ENCODE measurements around the gene ESPN. TPM values are rescaled to one million over a fixed set of nuclear protein-coding genes. Genes with fewer than 3 reads are reported as not detected.

Gene ESPN
- total RNA-seq, 1 experiment from 2014 or later: 53.1 TPM

GRCh38 chr1:6448749-6449631 lies 24.4 kb downstream of the ESPN start:
- Mint-ChIP-seq H3K27me3 (ENCODE audit: low read depth) (peaks cover 2% of the 10 kb centered on the region), H3K4me3 (peak overlapping the region; percentile 55 to 74), H3K9me3 (no peaks in the 10 kb centered on the region), H3K4me1 (peaks cover 21 to 43% of the 10 kb centered on the region in 2 experiments), H3K36me3 (ENCODE audit: insufficient read depth in 1 of 3, low read depth in 3 of 3) (peaks cover 0 to 6% (median 0%) of the 10 kb centered on the region in 3 experiments; a peak in 4 of 7 replicates), H3K27ac (0 out of 7 replicates have a peak overlapping the region, but pooled peaks of 1 of the 3 experiments have one; percentile 8)
- WGBS (ENCODE audit: extremely low coverage, insufficient read length, low lambda C conversion rate): no CpG with 5 or more reads among the region's 66 CpGs
- Histone ChIP-seq H3K9ac (ENCODE audit: extremely low read depth, insufficient read length, low read length) (no peak overlapping the region), H2BK15ac (ENCODE audit: low read depth, low read length) (no peak overlapping the region), H2BK12ac (ENCODE audit: insufficient read length, low read depth, low read length) (no peak overlapping the region), H3K4ac (ENCODE audit: low read depth, low read length) (no peak overlapping the region), H2AK5ac (ENCODE audit: insufficient read length, low read length) (no peak overlapping the region), H4K5ac (ENCODE audit: insufficient read length, low read depth, low read length) (no peak overlapping the region), H3K4me2 (ENCODE audit: insufficient read depth, insufficient read length, low read length) (peak overlapping the region; percentile 27), H4K91ac (ENCODE audit: insufficient read length, low read depth, low read length) (no peak overlapping the region), H3K56ac (ENCODE audit: insufficient read length, low read depth, low read length) (no peak overlapping the region), H3T11ph (ENCODE audit: low read length) (no peak overlapping the region), H2BK120ac (ENCODE audit: low read depth, low read length, poor library complexity, severe bottlenecking) (no peak overlapping the region), H3K14ac (ENCODE audit: insufficient read depth, low read length) (no peak overlapping the region), H2AFZ (ENCODE audit: low read length) (no peak overlapping the region), H4K20me1 (ENCODE audit: control insufficient read depth, insufficient read depth, insufficient read length) (no peaks in the 10 kb centered on the region), H3K23me2 (ENCODE audit: insufficient read length, low read depth, low read length, poor library complexity, severe bottlenecking) (peaks cover 2% of the 10 kb centered on the region), H3K79me1 (ENCODE audit: insufficient read depth, low read depth, low read length, poor library complexity, severe bottlenecking) (no peaks in the 10 kb centered on the region), H3K23ac (ENCODE audit: insufficient read length, low read depth, low read length) (no peak overlapping the region), H2BK5ac (ENCODE audit: insufficient read length, low read length) (no peak overlapping the region), H3K27ac (ENCODE audit: insufficient read length, low read depth, low read length) (no peak overlapping the region), H3K4me1 (ENCODE audit: insufficient read depth, low read length) (no peaks in the 10 kb centered on the region; the same call in 1 of the 2 replicates), H3K79me2 (ENCODE audit: insufficient read depth, low read length) (no peaks in the 10 kb centered on the region), H3K27me3 (ENCODE audit: insufficient read depth, low read length) (no peaks in the 10 kb centered on the region), H4K8ac (replicated peaks; ENCODE audit: insufficient read length, low read depth, low read length) (no peak overlapping the region), H3K18ac (ENCODE audit: insufficient read length, low read depth, low read length) (no peak overlapping the region), H3K9me3 (ENCODE audit: control insufficient read depth, low read depth, low read length) (no peaks in the 10 kb centered on the region), H2BK20ac (ENCODE audit: low read depth, low read length, poor library complexity, severe bottlenecking) (no peak overlapping the region)
- peak; percentile 80 for DNase-seq
- no peak; the same call in 2 of the 3 replicates for TF ChIP-seq CTCF (conservative IDR thresholded peaks at IDR 0.05)
